ENCODE data around the gene DNER. TPM values are rescaled to one million over a fixed set of nuclear protein-coding genes. Genes with fewer than 3 reads are reported as not detected.
"Not testable (repeated sequence)": the region's sequence is repeated elsewhere in the genome, so short reads cannot be mapped to it uniquely, and the experiment has no call there.

The DNER gene
- total and polyA plus RNA-seq, 7 donors, result 0.10 to 0.87 (median 0.35) TPM; not detected in 1

- H3K9me3 ChIP-seq, result no peaks in the 10 kb centered on the region
- no peak for TF ChIP-seq CTCF (IDR thresholded peaks at IDR 0.05)
- no peaks in the 10 kb centered on the region for H3K4me1 ChIP-seq
- H3K36me3 ChIP-seq (ENCODE audit: insufficient read depth in 1 of 2, low read depth in 1 of 2), result no peaks in the 10 kb centered on the region
- DNase-seq, result no peak
- H3K27ac ChIP-seq, result no peak overlapping the region
- no peak overlapping the region for H3K4me3 ChIP-seq
- ATAC-seq, result no peak
- no peaks in the 10 kb centered on the region for H3K27me3 ChIP-seq (ENCODE audit: insufficient read depth in 3 of 3, low read length in 2 of 3)
- intact Hi-C loops (cut with DNase I), result no loop called here
Measured at GRCh38 chr2:229375251-229375650, 339.1 kb downstream of the DNER start.

DNA sequence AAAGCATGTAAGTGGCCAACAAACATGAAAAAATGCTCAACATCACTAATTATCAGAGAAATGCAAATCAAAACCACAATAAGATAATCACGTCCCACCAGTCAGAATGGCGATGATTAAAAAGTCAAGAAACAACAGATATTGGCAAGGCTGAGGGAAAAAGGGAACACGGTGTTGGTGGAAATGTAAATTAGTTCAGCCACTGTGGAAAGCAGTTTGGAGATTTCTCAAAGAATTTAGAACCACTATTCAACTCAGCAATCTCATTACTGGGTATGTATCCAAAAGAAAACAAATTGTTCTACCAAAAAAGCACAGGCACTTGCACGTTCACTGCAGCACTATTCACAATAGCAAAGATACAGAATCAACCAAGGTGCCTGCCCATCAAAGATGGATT, 341.0 kb downstream of the DNER start:
- H3K36me3 ChIP-seq (ENCODE audit: insufficient read depth in 1 of 2, low read depth in 1 of 2); H3K9me3 ChIP-seq; H3K27ac ChIP-seq; DNase-seq; ATAC-seq; H3K27me3 ChIP-seq (ENCODE audit: insufficient read depth in 3 of 3, low read length in 2 of 3); H3K4me1 ChIP-seq; H3K4me3 ChIP-seq; intact Hi-C loops (cut with DNase I): not testable (repeated sequence)
- 74 to 87% (median 86%) methylated on average over 4 of the region's 4 CpGs for WGBS, 3 donors

- ATAC-seq, result no peak
Measured at GRCh38 chr2:229372207-229372606, 342.1 kb downstream of the DNER start.

GRCh38 chr2:229371086-229371485, 343.3 kb downstream of the DNER start:
- Histone ChIP-seq H3K9me3 (no peaks in the 10 kb centered on the region), H3K27me3 (ENCODE audit: insufficient read depth in 3 of 3, low read length in 2 of 3) (no peaks in the 10 kb centered on the region), H3K36me3 (ENCODE audit: insufficient read depth in 1 of 2, low read depth in 1 of 2) (no peaks in the 10 kb centered on the region), H3K4me1 (no peaks in the 10 kb centered on the region), H3K27ac (no peak overlapping the region), H3K4me3 (no peak overlapping the region)
- 38 to 54% (median 47%) methylated on average over 3 of the region's 3 CpGs for WGBS, 3 donors
- DNase-seq (no peak), ATAC-seq (no peak)
- intact Hi-C loops (cut with DNase I), result no loop called here
- TF ChIP-seq CTCF (IDR thresholded peaks at IDR 0.05), result no peak

More at GRCh38 chr2:229372207-229372606, 342.1 kb downstream of the DNER start:
- 70 to 74% (median 71%) methylated on average over 3 of the region's 3 CpGs for WGBS, 3 donors
- Histone ChIP-seq H3K27ac (no peak overlapping the region), H3K9me3 (no peaks in the 10 kb centered on the region), H3K4me3 (no peak overlapping the region), H3K4me1 (no peaks in the 10 kb centered on the region), H3K27me3 (ENCODE audit: insufficient read depth in 3 of 3, low read length in 2 of 3) (no peaks in the 10 kb centered on the region), H3K36me3 (ENCODE audit: insufficient read depth in 1 of 2, low read depth in 1 of 2) (no peaks in the 10 kb centered on the region)
- no peak for TF ChIP-seq CTCF (IDR thresholded peaks at IDR 0.05)
- intact Hi-C loops (cut with DNase I), result no loop called here
- no peak for DNase-seq

- DNase-seq, result no peak
- 66 to 72% (median 71%) methylated on average over 3 of the region's 3 CpGs for WGBS, 3 donors
- H3K9me3 ChIP-seq, result no peaks in the 10 kb centered on the region
- H3K36me3 ChIP-seq (ENCODE audit: insufficient read depth in 1 of 2, low read depth in 1 of 2), result no peaks in the 10 kb centered on the region
- intact Hi-C loops (cut with DNase I), result no loop called here
- TF ChIP-seq CTCF (IDR thresholded peaks at IDR 0.05), result no peak
- no peaks in the 10 kb centered on the region for H3K27me3 ChIP-seq (ENCODE audit: insufficient read depth in 3 of 3, low read length in 2 of 3)
- H3K4me1 ChIP-seq, result no peaks in the 10 kb centered on the region
- no peak overlapping the region for H3K4me3 ChIP-seq
- peak in 1 of 4 donors; percentile 49 for ATAC-seq
- no peak overlapping the region for H3K27ac ChIP-seq
Measured at GRCh38 chr2:229370509-229370908, 343.8 kb downstream of the DNER start.

Data from psoas muscle (tissue), 8 donors.